Activated CD8-positive, alpha-beta T cell treated with anti-CD3 and anti-CD28 coated beads for 36 hours (primary cell): ENCODE data around the gene LRCH2. TPM values are rescaled to one million over a fixed set of nuclear protein-coding genes. Genes with fewer than 3 reads are reported as not detected.

Experiments
- ATAC-seq: fragments of 200-7000 bp; cut with Tn5 transposase; one replicate; pipeline ENCODE4 v1.10.0; 2021; ENCODE audit warnings: mild to moderate bottlenecking, moderate library complexity
- CTCF ChIA-PET: fragments of 350-600 bp; sonication (Branson Sonifier 250); formaldehyde crosslinking; loops from one replicate; lab custom pipeline; 2021; ENCODE audit warnings: antibody characterized with exemption; lab: Charles Lee
- POLR2A ChIA-PET: fragments of 350-600 bp; sonication (Branson Sonifier 250); formaldehyde crosslinking; loops from one replicate; lab custom pipeline; 2021; ENCODE audit warnings: antibody characterized with exemption; lab: Charles Lee
- DNase-seq: peaks from one replicate; pipeline ENCODE4 v3.0.0-alpha.2; 2020
- H3K27ac Mint-ChIP-seq: one replicate; pipeline ENCODE4 v1.8.0; 2021; ENCODE audit warnings: mild to moderate bottlenecking, mixed read lengths
- H3K27me3 Mint-ChIP-seq: one replicate; pipeline ENCODE4 v1.8.0; 2021; ENCODE audit warnings: mixed read lengths
- H3K36me3 Mint-ChIP-seq: one replicate; pipeline ENCODE4 v1.8.0; 2021; ENCODE audit warnings: low read depth, mixed read lengths
- H3K4me1 Mint-ChIP-seq: one replicate; pipeline ENCODE4 v1.8.0; 2021; ENCODE audit warnings: low read depth, mixed read lengths
- H3K4me3 Mint-ChIP-seq: one replicate; pipeline ENCODE4 v1.8.0; 2021; ENCODE audit warnings: mild to moderate bottlenecking, moderate library complexity, mixed read lengths
- H3K9me3 Mint-ChIP-seq: one replicate; pipeline ENCODE4 v1.8.0; 2021; ENCODE audit warnings: mixed read lengths
- CTCF ChIP-seq: fragments of 200-600 bp; IDR thresholded peaks from one replicate; pipeline ENCODE4 v1.8.0; 2022; ENCODE audit warnings: antibody characterized with exemption, mild to moderate bottlenecking
- intact Hi-C: fragments of 100-400 bp; cut with micrococcal nuclease; formaldehyde crosslinking; loops from one replicate; pipeline ENCODE4 v1.10.0; 2022
- total RNA-seq, 2 experiments: library from RNA; stranded (reverse); gene quantifications; one replicate each; pipeline ENCODE4 v1.2.3, GENCODE V29; 2021

Gene LRCH2
- total RNA-seq, 2 experiments from 2014 or later: not detected

GRCh38 chrX:115190636-115191489 lies 43.0 kb downstream of the LRCH2 start:
- no peak for ATAC-seq
- Mint-ChIP-seq H3K36me3 (no peaks in the 10 kb centered on the region), H3K27me3 (no peaks in the 10 kb centered on the region), H3K4me3 (no peak overlapping the region), H3K9me3 (no peaks in the 10 kb centered on the region), H3K27ac (no peak overlapping the region), H3K4me1 (no peaks in the 10 kb centered on the region)
- ChIA-PET POLR2A (no interaction called here), CTCF (no interaction called here)
- no peak for DNase-seq
- intact Hi-C loops: no loop called here
- TF ChIP-seq CTCF: no peak

- Mint-ChIP-seq H3K36me3 (no peaks in the 10 kb centered on the region), H3K27me3 (no peaks in the 10 kb centered on the region), H3K9me3 (no peaks in the 10 kb centered on the region), H3K27ac (no peak overlapping the region), H3K4me3 (no peak overlapping the region), H3K4me1 (no peaks in the 10 kb centered on the region)
- intact Hi-C loops: no loop called here
- CTCF ChIA-PET: no interaction called here
- no peak for ATAC-seq
- DNase-seq: no peak
- POLR2A ChIA-PET: no interaction called here
- TF ChIP-seq CTCF: no peak
These were observed 44.0 kb downstream of the LRCH2 start for GRCh38 chrX:115189646-115190635.

- ATAC-seq: no peak
- ChIA-PET CTCF (no interaction called here), POLR2A (no interaction called here)
- Mint-ChIP-seq H3K4me1 (no peaks in the 10 kb centered on the region), H3K9me3 (no peaks in the 10 kb centered on the region), H3K36me3 (no peaks in the 10 kb centered on the region), H3K27me3 (no peaks in the 10 kb centered on the region), H3K4me3 (no peak within 1 kb of the TSS), H3K27ac (no peak within 1 kb of the TSS)
- TF ChIP-seq CTCF: no peak
- DNase-seq: no peak
- intact Hi-C loops: no loop called here
These were observed 44.8 kb downstream of the LRCH2 start, which contains the start of gene RBMXL3 for GRCh38 chrX:115189110-115189509. Gene RBMXL3, plus strand, starts transcription at chrX:115189410. Its CDS starts 32 bp downstream, at chrX:115189442.

GRCh38 chrX:115183980-115184379 lies 49.9 kb downstream of the LRCH2 start:
- no peaks in the 10 kb centered on the region for H3K27me3 Mint-ChIP-seq
- intact Hi-C loops: no loop called here
- POLR2A ChIA-PET: no interaction called here

More at GRCh38 chrX:115183980-115184379, 49.9 kb downstream of the LRCH2 start:
- Mint-ChIP-seq H3K9me3 (no peaks in the 10 kb centered on the region), H3K4me3 (no peak overlapping the region), H3K36me3 (no peaks in the 10 kb centered on the region), H3K4me1 (no peaks in the 10 kb centered on the region), H3K27ac (no peak overlapping the region)
- no peak for TF ChIP-seq CTCF
- ATAC-seq: no peak
- DNase-seq: no peak
- CTCF ChIA-PET: no interaction called here
